ENCODE data around the gene RAPGEF4. TPM values are rescaled to one million over a fixed set of nuclear protein-coding genes. Genes with fewer than 3 reads are reported as not detected.

Gene RAPGEF4
- total RNA-seq, 1 donor: 0.36 TPM

DNA sequence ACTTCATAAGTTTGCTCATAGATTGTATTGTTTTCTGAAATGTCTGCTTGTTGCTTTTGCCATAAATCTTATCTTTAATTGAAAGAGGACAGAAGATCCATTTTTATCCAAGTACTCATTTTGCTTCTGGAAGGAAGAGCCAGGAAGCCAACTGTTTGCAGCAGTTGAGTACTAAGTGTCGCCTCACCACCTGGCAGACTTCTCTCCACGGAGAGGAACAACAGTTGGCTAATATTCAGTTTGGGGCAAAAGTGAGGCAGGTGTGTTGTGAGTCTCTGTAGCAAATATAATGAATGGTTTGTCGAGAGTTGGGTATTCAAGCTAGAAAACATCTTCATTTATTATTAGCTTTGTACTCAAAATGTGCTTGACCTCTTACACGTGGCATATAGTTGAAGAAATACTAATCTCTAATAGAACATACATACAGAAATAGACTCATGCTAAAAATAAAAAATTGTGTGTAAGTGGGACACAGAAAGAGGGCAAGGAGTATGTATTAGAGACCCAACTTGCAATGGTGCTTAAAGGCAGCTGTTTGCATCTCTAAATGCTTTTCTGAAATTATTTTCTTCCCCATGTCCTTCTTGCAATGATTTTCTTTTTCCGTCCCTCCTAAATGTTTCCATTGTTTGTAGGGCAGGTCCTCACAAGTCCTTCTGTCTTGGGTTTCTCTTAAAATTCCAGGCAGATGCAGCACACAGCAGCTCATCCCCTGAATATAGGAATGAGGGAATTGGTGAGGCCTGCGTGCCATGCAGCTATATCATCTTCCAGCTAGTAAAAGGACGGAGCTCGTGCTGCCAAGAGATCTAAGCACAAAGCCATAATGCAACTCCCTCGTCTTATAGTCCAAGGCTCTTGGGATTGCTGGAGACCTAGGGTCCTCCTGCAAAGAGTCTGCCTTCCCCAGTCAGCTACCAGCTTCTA lies 295.2 kb downstream of the RAPGEF4 start:
- Histone ChIP-seq H2AFZ (ENCODE audit: low read length) (no peak overlapping the region), H3K79me2 (ENCODE audit: insufficient read depth, low read length) (no peaks in the 10 kb centered on the region), H3K9me3 (ENCODE audit: low read depth, low read length) (no peaks in the 10 kb centered on the region), H3K27me3 (ENCODE audit: insufficient read depth, low read length) (no peaks in the 10 kb centered on the region), H4K20me1 (ENCODE audit: insufficient read depth, low read length) (no peaks in the 10 kb centered on the region), H3K4me2 (ENCODE audit: insufficient read depth, low read length) (no peak overlapping the region), H3K4me3 (ENCODE audit: insufficient read depth, low read length) (no peak overlapping the region), H3K4me1 (ENCODE audit: insufficient read depth, low read length) (peaks cover 4% of the 10 kb centered on the region), H3K27ac (ENCODE audit: low read depth, low read length) (no peak overlapping the region), H3K36me3 (ENCODE audit: insufficient read depth, low read length) (no peaks in the 10 kb centered on the region)
- TF ChIP-seq, protein P1, sequence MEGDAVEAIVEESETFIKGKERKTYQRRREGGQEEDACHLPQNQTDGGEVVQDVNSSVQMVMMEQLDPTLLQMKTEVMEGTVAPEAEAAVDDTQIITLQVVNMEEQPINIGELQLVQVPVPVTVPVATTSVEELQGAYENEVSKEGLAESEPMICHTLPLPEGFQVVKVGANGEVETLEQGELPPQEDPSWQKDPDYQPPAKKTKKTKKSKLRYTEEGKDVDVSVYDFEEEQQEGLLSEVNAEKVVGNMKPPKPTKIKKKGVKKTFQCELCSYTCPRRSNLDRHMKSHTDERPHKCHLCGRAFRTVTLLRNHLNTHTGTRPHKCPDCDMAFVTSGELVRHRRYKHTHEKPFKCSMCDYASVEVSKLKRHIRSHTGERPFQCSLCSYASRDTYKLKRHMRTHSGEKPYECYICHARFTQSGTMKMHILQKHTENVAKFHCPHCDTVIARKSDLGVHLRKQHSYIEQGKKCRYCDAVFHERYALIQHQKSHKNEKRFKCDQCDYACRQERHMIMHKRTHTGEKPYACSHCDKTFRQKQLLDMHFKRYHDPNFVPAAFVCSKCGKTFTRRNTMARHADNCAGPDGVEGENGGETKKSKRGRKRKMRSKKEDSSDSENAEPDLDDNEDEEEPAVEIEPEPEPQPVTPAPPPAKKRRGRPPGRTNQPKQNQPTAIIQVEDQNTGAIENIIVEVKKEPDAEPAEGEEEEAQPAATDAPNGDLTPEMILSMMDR (IDR thresholded peaks at IDR 0.05; ENCODE audit: extremely low read depth, low read depth, low read length): no peak
- DNase-seq (ENCODE audit: insufficient read length, low spot score, missing footprints): no peak

DNA sequence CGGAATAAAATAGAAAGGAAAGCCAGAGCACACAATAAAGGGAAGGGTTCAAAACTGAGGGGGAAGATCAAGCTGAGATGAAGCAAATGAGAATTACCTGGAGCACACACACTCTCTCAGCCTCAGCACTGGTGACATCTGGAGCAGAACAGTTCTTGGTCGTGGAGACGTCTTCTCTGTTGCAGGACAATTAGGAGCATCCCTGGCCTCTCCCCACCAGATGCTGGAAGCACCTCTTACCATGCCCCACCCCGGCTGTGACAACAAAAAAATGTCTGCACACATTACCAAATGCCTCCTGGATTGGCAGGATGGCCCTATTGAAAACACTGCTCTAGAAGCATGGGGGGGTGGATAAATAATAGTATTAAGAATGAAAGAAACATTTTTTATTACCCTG lies 296.4 kb downstream of the RAPGEF4 start:
- H3K27ac ChIP-seq (ENCODE audit: low read depth, low read length): no peak overlapping the region
- peaks cover 4% of the 10 kb centered on the region for H3K4me1 ChIP-seq (ENCODE audit: insufficient read depth, low read length)
- no peaks in the 10 kb centered on the region for H3K36me3 ChIP-seq (ENCODE audit: insufficient read depth, low read length)
- DNase-seq (ENCODE audit: insufficient read length, low spot score, missing footprints): no peak
- no peaks in the 10 kb centered on the region for H3K9me3 ChIP-seq (ENCODE audit: low read depth, low read length)
- H3K79me2 ChIP-seq (ENCODE audit: insufficient read depth, low read length): no peaks in the 10 kb centered on the region
- H2AFZ ChIP-seq (ENCODE audit: low read length): no peak overlapping the region
- H3K27me3 ChIP-seq (ENCODE audit: insufficient read depth, low read length): no peaks in the 10 kb centered on the region
- no peak overlapping the region for H3K4me3 ChIP-seq (ENCODE audit: insufficient read depth, low read length)
- no peaks in the 10 kb centered on the region for H4K20me1 ChIP-seq (ENCODE audit: insufficient read depth, low read length)
- H3K4me2 ChIP-seq (ENCODE audit: insufficient read depth, low read length): no peak overlapping the region
- TF ChIP-seq, protein P1 (IDR thresholded peaks at IDR 0.05; ENCODE audit: extremely low read depth, low read depth, low read length): no peak

DNA sequence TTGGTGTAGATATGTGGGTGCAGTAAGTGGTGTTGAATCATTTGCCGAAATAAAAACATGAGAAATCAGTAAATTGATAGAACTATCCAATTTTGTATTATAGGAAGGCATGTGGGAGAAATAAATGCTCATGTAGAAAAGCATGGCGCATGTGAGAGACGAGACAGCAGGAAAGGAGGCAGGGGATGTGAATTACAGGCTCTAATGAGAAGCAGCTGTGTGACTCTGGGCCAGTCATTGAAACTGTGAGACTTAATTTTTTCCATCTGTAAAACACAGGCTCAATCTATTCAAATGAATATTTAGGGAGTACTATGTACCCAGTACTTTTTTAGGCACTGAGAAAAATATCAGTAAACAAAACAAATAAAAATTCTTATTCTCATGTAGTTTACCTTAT lies 297.4 kb downstream of the RAPGEF4 start:
- Histone ChIP-seq H3K79me2 (ENCODE audit: insufficient read depth, low read length) (no peaks in the 10 kb centered on the region), H3K27ac (ENCODE audit: low read depth, low read length) (no peak overlapping the region), H3K4me1 (ENCODE audit: insufficient read depth, low read length) (no peaks in the 10 kb centered on the region), H3K4me3 (ENCODE audit: insufficient read depth, low read length) (no peak overlapping the region), H3K27me3 (ENCODE audit: insufficient read depth, low read length) (no peaks in the 10 kb centered on the region), H4K20me1 (ENCODE audit: insufficient read depth, low read length) (no peaks in the 10 kb centered on the region), H2AFZ (ENCODE audit: low read length) (no peak overlapping the region), H3K4me2 (ENCODE audit: insufficient read depth, low read length) (no peak overlapping the region), H3K9me3 (ENCODE audit: low read depth, low read length) (no peaks in the 10 kb centered on the region), H3K36me3 (ENCODE audit: insufficient read depth, low read length) (no peaks in the 10 kb centered on the region)
- TF ChIP-seq, protein P1 (IDR thresholded peaks at IDR 0.05; ENCODE audit: extremely low read depth, low read depth, low read length): no peak
- no peak for DNase-seq (ENCODE audit: insufficient read length, low spot score, missing footprints)

DNA sequence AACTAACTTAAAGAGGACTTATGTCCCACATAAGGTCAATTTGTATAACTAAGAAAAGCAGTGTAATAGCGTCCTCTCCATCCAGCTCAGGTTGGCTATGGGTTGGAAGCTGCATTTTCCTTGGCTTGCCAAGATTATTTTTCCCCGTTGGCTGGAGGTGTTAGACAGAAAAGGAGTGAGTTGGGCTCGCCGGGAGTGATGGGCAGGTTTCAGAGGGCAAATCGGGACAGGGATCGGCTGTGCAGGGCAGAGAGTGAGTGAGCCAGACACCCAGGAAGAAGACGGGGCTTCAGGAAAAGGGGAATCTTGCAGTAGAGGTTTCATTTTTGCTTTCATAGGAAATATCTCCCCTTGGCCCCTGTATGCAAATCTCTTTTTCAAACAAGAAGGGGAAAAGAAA lies 298.5 kb downstream of the RAPGEF4 start:
- DNase-seq (ENCODE audit: insufficient read length, low spot score, missing footprints): no peak
- H3K36me3 ChIP-seq (ENCODE audit: insufficient read depth, low read length): no peaks in the 10 kb centered on the region
- no peaks in the 10 kb centered on the region for H3K4me1 ChIP-seq (ENCODE audit: insufficient read depth, low read length)
- H3K27me3 ChIP-seq (ENCODE audit: insufficient read depth, low read length): no peaks in the 10 kb centered on the region
- no peak overlapping the region for H3K27ac ChIP-seq (ENCODE audit: low read depth, low read length)
- H2AFZ ChIP-seq (ENCODE audit: low read length): no peak overlapping the region
- H4K20me1 ChIP-seq (ENCODE audit: insufficient read depth, low read length): no peaks in the 10 kb centered on the region
- H3K4me3 ChIP-seq (ENCODE audit: insufficient read depth, low read length): no peak overlapping the region
- no peaks in the 10 kb centered on the region for H3K9me3 ChIP-seq (ENCODE audit: low read depth, low read length)
- TF ChIP-seq, protein P1 (IDR thresholded peaks at IDR 0.05; ENCODE audit: extremely low read depth, low read depth, low read length): no peak
- no peak overlapping the region for H3K4me2 ChIP-seq (ENCODE audit: insufficient read depth, low read length)
- no peaks in the 10 kb centered on the region for H3K79me2 ChIP-seq (ENCODE audit: insufficient read depth, low read length)
